Central memory CD8-positive, alpha-beta T cell (primary cell): ENCODE measurements around the gene FAM3A.

Source experiments
- ATAC-seq: fragments of 150-1000 bp; cut with Tn5 transposase; replicated peaks from 2 replicates; pipeline ENCODE4 v1.10.0; 2022; ENCODE audit warnings: mild to moderate bottlenecking, moderate FRiP score, moderate number of reproducible peaks; ENCODE audit not compliant: poor library complexity, severe bottlenecking; ENCODE audit errors: extremely low read depth
- DNase-seq, 2 donors: peaks; one replicate each; pipeline ENCODE4 v3.0.0; 2021; ENCODE audit warnings: low spot score in 2 of 2
- H3K27ac Mint-ChIP-seq: one replicate; pipeline ENCODE4 v1.8.0; 2022; ENCODE audit warnings: low read depth, mild to moderate bottlenecking, moderate library complexity, mixed read lengths
- H3K27me3 Mint-ChIP-seq: one replicate; pipeline ENCODE4 v1.8.0; 2022; ENCODE audit warnings: mixed read lengths
- H3K36me3 Mint-ChIP-seq: one replicate; pipeline ENCODE4 v1.8.0; 2022; ENCODE audit warnings: mild to moderate bottlenecking, moderate library complexity, mixed read lengths; ENCODE audit not compliant: insufficient read depth
- H3K4me1 Mint-ChIP-seq: one replicate; pipeline ENCODE4 v1.8.0; 2022; ENCODE audit warnings: mixed read lengths
- H3K4me3 Mint-ChIP-seq: one replicate; pipeline ENCODE4 v1.8.0; 2022; ENCODE audit warnings: mild to moderate bottlenecking, moderate library complexity, mixed read lengths
- H3K9me3 Mint-ChIP-seq: one replicate; pipeline ENCODE4 v1.8.0; 2022; ENCODE audit warnings: mixed read lengths

FAM3A gene

GRCh38 chrX:154488336-154489075, 27.5 kb downstream of the FAM3A start:
- DNase-seq (no peak), ATAC-seq (no peak)
- H3K27me3 Mint-ChIP-seq = no peaks in the 10 kb centered on the region
- H3K36me3 Mint-ChIP-seq = peaks cover 14% of the 10 kb centered on the region
- H3K4me1 Mint-ChIP-seq = peaks cover 18% of the 10 kb centered on the region
- no peak overlapping the region for H3K27ac Mint-ChIP-seq
- H3K9me3 Mint-ChIP-seq = no peaks in the 10 kb centered on the region
- H3K4me3 Mint-ChIP-seq = peak overlapping the region; percentile 87

- no peak for ATAC-seq
- peaks cover 15% of the 10 kb centered on the region for H3K36me3 Mint-ChIP-seq
These were observed 28.3 kb downstream of the FAM3A start for GRCh38 chrX:154487518-154488290.

GRCh38 chrX:154486396-154487207, 29.4 kb downstream of the FAM3A start, which contains the start of gene UBL4A:
Gene UBL4A, minus strand, starts transcription at chrX:154486615. Its CDS starts 31 bp downstream, at chrX:154486584.
- peak; percentile 16 for ATAC-seq
- Mint-ChIP-seq H3K4me1 (peaks cover 18% of the 10 kb centered on the region), H3K27me3 (no peaks in the 10 kb centered on the region), H3K36me3 (peaks cover 15% of the 10 kb centered on the region), H3K4me3 (peak within 1 kb of the TSS; percentile 87), H3K9me3 (no peaks in the 10 kb centered on the region), H3K27ac (peak within 1 kb of the TSS; percentile 88)
- peak; percentile 18 to 30 for DNase-seq

More at GRCh38 chrX:154487518-154488290, 28.3 kb downstream of the FAM3A start:
- DNase-seq = no peak
- Mint-ChIP-seq H3K9me3 (no peaks in the 10 kb centered on the region), H3K27ac (peak overlapping the region; percentile 88), H3K4me3 (peak overlapping the region; percentile 87), H3K27me3 (no peaks in the 10 kb centered on the region), H3K4me1 (peaks cover 18% of the 10 kb centered on the region)

- Mint-ChIP-seq H3K4me3 (peak overlapping the region; percentile 52), H3K36me3 (peaks cover 15% of the 10 kb centered on the region), H3K27me3 (no peaks in the 10 kb centered on the region), H3K27ac (no peak overlapping the region), H3K4me1 (peaks cover 18% of the 10 kb centered on the region), H3K9me3 (no peaks in the 10 kb centered on the region)
- peak; percentile 12 to 17 for DNase-seq
- peak; percentile 7 for ATAC-seq
These were observed 30.0 kb downstream of the FAM3A start for GRCh38 chrX:154486052-154486395.

- Mint-ChIP-seq H3K4me1 (peaks cover 18% of the 10 kb centered on the region), H3K9me3 (no peaks in the 10 kb centered on the region), H3K27me3 (no peaks in the 10 kb centered on the region), H3K36me3 (peaks cover 15% of the 10 kb centered on the region), H3K27ac (no peak overlapping the region), H3K4me3 (peak overlapping the region; percentile 52)
- ATAC-seq (no peak), DNase-seq (no peak)
These were observed 30.6 kb downstream of the FAM3A start for GRCh38 chrX:154485150-154486051.

GRCh38 chrX:154484255-154485149, 31.5 kb downstream of the FAM3A start:
- no peak overlapping the region for H3K27ac Mint-ChIP-seq
- H3K27me3 Mint-ChIP-seq = no peaks in the 10 kb centered on the region
- H3K4me3 Mint-ChIP-seq = peak overlapping the region; percentile 52
- ATAC-seq (no peak), DNase-seq (no peak)
- H3K36me3 Mint-ChIP-seq = peaks cover 11% of the 10 kb centered on the region
- H3K9me3 Mint-ChIP-seq = no peaks in the 10 kb centered on the region
- peaks cover 14% of the 10 kb centered on the region for H3K4me1 Mint-ChIP-seq

- DNase-seq = no peak
- Mint-ChIP-seq H3K27ac (no peak overlapping the region), H3K36me3 (peaks cover 19% of the 10 kb centered on the region), H3K9me3 (no peaks in the 10 kb centered on the region), H3K4me3 (no peak overlapping the region), H3K27me3 (no peaks in the 10 kb centered on the region), H3K4me1 (peaks cover 13% of the 10 kb centered on the region)
- no peak for ATAC-seq
These were observed 32.7 kb downstream of the FAM3A start for GRCh38 chrX:154483325-154483724.

- Mint-ChIP-seq H3K9me3 (no peaks in the 10 kb centered on the region), H3K27me3 (no peaks in the 10 kb centered on the region), H3K4me1 (peaks cover 8% of the 10 kb centered on the region), H3K4me3 (no peak overlapping the region), H3K36me3 (peaks cover 18% of the 10 kb centered on the region), H3K27ac (no peak overlapping the region)
- DNase-seq = no peak
- ATAC-seq = no peak
These were observed 33.2 kb downstream of the FAM3A start for GRCh38 chrX:154482786-154483185.

- H3K9me3 Mint-ChIP-seq = no peaks in the 10 kb centered on the region
- ATAC-seq = no peak
- DNase-seq = no peak
- no peak overlapping the region for H3K27ac Mint-ChIP-seq
- H3K36me3 Mint-ChIP-seq = peaks cover 17% of the 10 kb centered on the region
- no peak overlapping the region for H3K4me3 Mint-ChIP-seq
- H3K27me3 Mint-ChIP-seq = no peaks in the 10 kb centered on the region
- H3K4me1 Mint-ChIP-seq = peaks cover 5% of the 10 kb centered on the region
These were observed 34.0 kb downstream of the FAM3A start for GRCh38 chrX:154481911-154482601.

GRCh38 chrX:154481195-154481594, 34.8 kb downstream of the FAM3A start:
- Mint-ChIP-seq H3K4me3 (no peak overlapping the region), H3K9me3 (no peaks in the 10 kb centered on the region), H3K27me3 (no peaks in the 10 kb centered on the region), H3K4me1 (peaks cover 5% of the 10 kb centered on the region), H3K36me3 (peaks cover 15% of the 10 kb centered on the region), H3K27ac (no peak overlapping the region)
- DNase-seq = no peak
- no peak for ATAC-seq
